ENCODE measurements around the gene CPN1.

The CPN1 gene

DNA sequence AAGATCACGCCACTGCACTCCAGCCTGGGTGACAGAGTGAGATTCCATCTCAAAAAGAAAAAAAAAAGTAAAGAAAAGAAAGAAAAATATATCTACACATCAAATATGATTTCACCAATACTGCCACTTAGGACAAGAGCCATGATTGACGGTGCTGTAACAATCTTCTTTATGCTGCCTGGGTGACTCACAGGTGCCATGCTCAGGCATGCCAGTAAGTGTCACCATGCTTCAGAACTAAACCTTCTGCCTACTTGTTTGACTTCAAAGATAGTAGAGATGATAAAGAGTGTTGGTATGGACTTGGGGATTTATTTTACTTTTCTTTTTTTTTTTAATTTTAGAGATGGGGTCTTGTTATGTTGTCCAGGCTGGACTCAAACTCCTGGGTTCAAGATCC lies 38.3 kb downstream of the CPN1 start:
- no peak overlapping the region for H3K4me3 ChIP-seq (replicated peaks in 1 of 2; ENCODE audit: low read depth in 2 of 2, low read length in 2 of 2)
- DNase-seq (ENCODE audit: low read depth in 2 of 2) = no peak
- TF ChIP-seq, protein P1, sequence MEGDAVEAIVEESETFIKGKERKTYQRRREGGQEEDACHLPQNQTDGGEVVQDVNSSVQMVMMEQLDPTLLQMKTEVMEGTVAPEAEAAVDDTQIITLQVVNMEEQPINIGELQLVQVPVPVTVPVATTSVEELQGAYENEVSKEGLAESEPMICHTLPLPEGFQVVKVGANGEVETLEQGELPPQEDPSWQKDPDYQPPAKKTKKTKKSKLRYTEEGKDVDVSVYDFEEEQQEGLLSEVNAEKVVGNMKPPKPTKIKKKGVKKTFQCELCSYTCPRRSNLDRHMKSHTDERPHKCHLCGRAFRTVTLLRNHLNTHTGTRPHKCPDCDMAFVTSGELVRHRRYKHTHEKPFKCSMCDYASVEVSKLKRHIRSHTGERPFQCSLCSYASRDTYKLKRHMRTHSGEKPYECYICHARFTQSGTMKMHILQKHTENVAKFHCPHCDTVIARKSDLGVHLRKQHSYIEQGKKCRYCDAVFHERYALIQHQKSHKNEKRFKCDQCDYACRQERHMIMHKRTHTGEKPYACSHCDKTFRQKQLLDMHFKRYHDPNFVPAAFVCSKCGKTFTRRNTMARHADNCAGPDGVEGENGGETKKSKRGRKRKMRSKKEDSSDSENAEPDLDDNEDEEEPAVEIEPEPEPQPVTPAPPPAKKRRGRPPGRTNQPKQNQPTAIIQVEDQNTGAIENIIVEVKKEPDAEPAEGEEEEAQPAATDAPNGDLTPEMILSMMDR (IDR thresholded peaks at IDR 0.05; ENCODE audit: low read depth, low read length) = no peak

DNA sequence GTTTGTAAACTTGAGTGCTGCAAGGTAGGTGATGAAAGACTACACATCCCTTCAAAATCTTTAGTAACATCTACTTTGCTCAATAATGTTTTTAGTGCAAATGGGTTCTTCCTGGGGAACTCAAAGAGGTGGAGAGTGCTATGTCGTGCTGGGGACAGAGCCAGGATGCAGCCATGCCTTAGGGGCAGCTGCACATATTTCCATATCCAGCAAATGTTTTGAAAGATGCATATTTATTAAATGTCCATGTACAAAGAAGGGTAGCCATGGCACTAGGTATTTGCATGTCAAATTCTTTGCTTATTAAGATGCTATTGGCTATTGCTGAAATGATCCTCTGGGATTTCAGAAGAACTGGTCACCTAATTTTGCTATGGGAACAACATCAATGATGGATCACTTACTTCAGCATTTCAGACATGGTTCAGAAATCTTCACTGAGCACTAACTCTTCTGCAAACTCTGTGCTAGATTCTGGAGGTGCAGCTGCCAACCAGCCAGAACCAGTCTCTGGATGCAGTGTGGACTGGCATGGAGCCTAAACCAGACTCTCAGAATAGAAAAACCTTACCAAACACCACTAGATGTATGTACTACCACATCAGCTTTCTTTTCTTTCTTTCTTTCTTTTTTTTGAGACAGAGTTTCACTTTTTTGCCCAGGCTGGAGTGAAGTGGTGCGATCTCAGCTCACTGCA lies 40.2 kb downstream of the CPN1 start:
- no peak overlapping the region for H3K4me3 ChIP-seq (replicated peaks in 1 of 2; ENCODE audit: low read depth in 2 of 2, low read length in 2 of 2)
- DNase-seq (ENCODE audit: low read depth in 2 of 2) = peak in 1 of 2 donors; percentile 8
- TF ChIP-seq, protein P1 (IDR thresholded peaks at IDR 0.05; ENCODE audit: low read depth, low read length) = no peak

DNA sequence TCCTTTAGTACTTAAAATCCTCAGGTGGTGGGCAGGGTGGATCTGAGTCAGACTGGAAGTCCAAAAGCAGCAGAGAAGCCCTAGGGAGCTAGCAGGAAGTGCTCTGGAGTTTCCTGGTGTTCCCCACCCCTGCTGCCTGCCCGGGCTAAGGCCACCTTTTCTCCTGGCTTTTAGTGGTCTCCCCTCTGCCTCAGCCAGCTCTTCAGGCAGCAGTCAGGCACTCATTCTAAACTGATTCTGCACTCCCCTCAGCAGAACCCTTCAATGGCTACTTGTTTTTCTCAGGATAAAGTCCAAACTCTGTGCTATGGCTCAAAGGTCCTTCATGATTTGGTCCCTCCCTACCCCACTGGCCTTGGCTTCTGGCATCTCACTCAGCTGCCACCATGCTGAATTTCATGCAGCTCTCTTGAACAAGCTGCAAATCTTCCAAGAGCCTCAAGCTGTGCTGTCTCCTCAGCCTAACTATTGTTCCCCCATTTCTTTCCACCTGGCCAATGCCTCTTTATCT lies 43.1 kb downstream of the CPN1 start:
- TF ChIP-seq, protein P1 (IDR thresholded peaks at IDR 0.05; ENCODE audit: low read depth, low read length) = no peak
- peak; percentile 26 to 53 for DNase-seq (ENCODE audit: low read depth in 2 of 2)
- H3K4me3 ChIP-seq (replicated peaks in 1 of 2; ENCODE audit: low read depth in 2 of 2, low read length in 2 of 2) = no peak overlapping the region

DNA sequence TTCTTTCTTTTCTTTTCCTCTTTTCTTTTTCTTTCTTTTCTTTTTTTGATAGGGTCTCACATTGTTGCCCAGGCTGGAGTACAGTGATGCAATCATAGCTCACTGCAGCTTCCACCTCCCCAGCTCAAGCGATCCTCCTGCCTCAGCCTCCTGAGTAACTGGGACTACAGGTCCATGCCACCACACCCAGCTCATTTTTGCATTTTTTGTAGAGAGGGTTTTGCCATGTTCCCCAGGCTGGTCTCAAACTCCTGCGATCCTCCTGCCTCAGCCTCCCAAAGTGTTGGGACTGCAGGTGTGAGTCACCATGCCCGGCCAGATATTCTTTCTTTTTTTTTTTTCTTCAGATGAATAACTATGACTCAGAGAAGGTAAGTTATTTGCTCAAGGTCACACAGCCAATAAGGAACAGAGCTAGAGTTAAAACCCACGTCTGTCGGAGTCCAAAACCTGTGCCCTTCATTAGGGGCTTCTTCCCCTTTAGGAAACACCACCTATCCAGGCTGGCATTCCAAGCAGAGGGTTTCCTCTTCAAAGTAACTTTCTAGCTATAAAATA lies 43.8 kb downstream of the CPN1 start:
- TF ChIP-seq, protein P1 (IDR thresholded peaks at IDR 0.05; ENCODE audit: low read depth, low read length) = no peak
- peak in 1 of 2 donors; percentile 42 for DNase-seq (ENCODE audit: low read depth in 2 of 2)
- no peak overlapping the region for H3K4me3 ChIP-seq (replicated peaks in 1 of 2; ENCODE audit: low read depth in 2 of 2, low read length in 2 of 2)

DNA sequence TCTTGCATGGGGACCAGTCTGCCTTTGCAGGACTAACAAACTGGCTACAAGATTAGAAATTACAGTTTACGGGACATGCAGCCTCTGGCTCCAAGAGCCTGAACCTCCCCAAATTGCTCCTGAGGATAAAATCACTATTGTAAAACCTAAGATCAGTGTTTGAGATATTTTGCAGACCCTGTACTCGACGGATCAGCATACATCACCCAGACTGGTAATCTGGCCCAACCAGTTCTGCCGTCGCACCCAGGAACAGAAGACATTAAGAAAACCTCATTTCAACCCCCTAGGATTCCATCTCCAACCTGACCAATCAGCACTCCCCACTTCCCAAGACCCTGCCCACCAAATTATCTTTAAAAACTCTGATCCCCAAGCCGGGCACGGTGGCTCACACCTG lies 44.8 kb downstream of the CPN1 start:
- DNase-seq (ENCODE audit: low read depth in 2 of 2) = no peak
- H3K4me3 ChIP-seq (replicated peaks in 1 of 2; ENCODE audit: low read depth in 2 of 2, low read length in 2 of 2) = no peak overlapping the region
- TF ChIP-seq, protein P1 (IDR thresholded peaks at IDR 0.05; ENCODE audit: low read depth, low read length) = no peak

DNA sequence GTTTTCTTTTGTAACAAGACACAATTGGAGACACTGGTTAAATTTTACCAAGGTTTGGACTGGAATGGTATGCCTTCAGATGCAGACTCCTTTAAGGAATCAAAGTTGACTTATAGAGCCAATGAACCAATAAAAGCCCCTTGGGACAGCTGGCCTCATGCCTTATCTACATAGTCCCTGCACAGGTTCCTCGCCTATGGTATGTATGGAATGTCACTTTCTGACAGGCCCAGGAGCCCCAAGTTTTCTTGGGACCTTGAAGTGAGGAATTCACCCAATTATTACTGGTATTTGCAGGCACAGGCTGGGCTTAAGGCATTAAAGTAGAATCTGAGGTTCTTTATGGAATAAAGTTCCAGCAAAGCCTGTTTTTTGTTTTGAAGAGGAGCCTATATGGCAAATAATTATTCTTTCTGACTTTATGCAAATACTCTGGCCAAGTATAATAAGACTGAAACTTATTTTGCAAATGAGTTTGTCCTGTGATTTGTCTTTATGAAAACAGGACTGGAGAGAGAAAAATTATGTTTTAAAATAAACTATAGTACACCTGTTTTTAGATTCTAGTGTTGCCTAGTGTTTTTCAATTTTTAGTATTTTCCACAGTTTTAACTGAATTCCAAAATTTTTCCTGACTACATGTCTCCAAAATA lies 47.8 kb downstream of the CPN1 start:
- no peak for DNase-seq (ENCODE audit: low read depth in 2 of 2)
- H3K4me3 ChIP-seq (replicated peaks in 1 of 2; ENCODE audit: low read depth in 2 of 2, low read length in 2 of 2) = no peak overlapping the region
- TF ChIP-seq, protein P1 (IDR thresholded peaks at IDR 0.05; ENCODE audit: low read depth, low read length) = no peak
